Mammary epithelial cell (primary cell): Measurements from ENCODE around the gene DARS1.

Source experiments
- CTCF ChIP-seq, 2 donors: IDR thresholded peaks in 1 of 2; conservative IDR thresholded peaks in 1 of 2; 2 replicates each; pipeline ENCODE4 v1.5.1; 2011 to 2012; ENCODE audit warnings: inconsistent platforms in 2 of 2, low read length in 2 of 2, mild to moderate bottlenecking in 2 of 2, control low read depth in 1 of 2, low read depth in 1 of 2; ENCODE audit not compliant: insufficient read depth in 1 of 2; ENCODE audit errors: extremely low read depth in 1 of 2
- EZH2 ChIP-seq: IDR thresholded peaks from 2 replicates; pipeline ENCODE4 v1.6.1; 2012; ENCODE audit warnings: low read length, inconsistent platforms, borderline replicate concordance

- no peak for TF ChIP-seq CTCF (conservative IDR thresholded peaks at IDR 0.05 in 1 of 2, IDR thresholded peaks at IDR 0.05 in 1 of 2; ENCODE audit: extremely low read depth in 1 of 2, insufficient read depth in 1 of 2, low read depth in 1 of 2, low read length in 2 of 2)
- TF ChIP-seq EZH2: no peak
Observed at GRCh38 chr2:136014411-136014810, 29.0 kb upstream of the DARS1 start.
